HG03432 (cell line): Measurements from ENCODE around the gene SUPT4H1.

ENCODE experiments used
- ATAC-seq: cut with Tn5 transposase; IDR thresholded peaks from one replicate; pipeline ENCODE4 v1.9.1; 2021; ENCODE audit warnings: mild to moderate bottlenecking, moderate library complexity; ENCODE audit not compliant: unreplicated experiment

The SUPT4H1 gene

GRCh38 chr17:58381124-58382035, 29.4 kb upstream of the SUPT4H1 start:
- ATAC-seq: no peak

GRCh38 chr17:58380207-58381123, 28.5 kb upstream of the SUPT4H1 start:
- ATAC-seq: no peak

GRCh38 chr17:58379511-58379824, 27.5 kb upstream of the SUPT4H1 start:
- ATAC-seq: no peak

GRCh38 chr17:58378733-58379510, 26.9 kb upstream of the SUPT4H1 start:
- no peak for ATAC-seq

- ATAC-seq: no peak
Measured at GRCh38 chr17:58377661-58378060, 25.7 kb upstream of the SUPT4H1 start.

GRCh38 chr17:58377093-58377601, 25.1 kb upstream of the SUPT4H1 start:
- ATAC-seq: no peak

GRCh38 chr17:58376472-58377000, 24.5 kb upstream of the SUPT4H1 start:
- ATAC-seq: no peak

GRCh38 chr17:58375811-58376210, 23.8 kb upstream of the SUPT4H1 start:
- ATAC-seq: no peak

- no peak for ATAC-seq
Measured at GRCh38 chr17:58375256-58375655, 23.3 kb upstream of the SUPT4H1 start.

- ATAC-seq: no peak
Measured at GRCh38 chr17:58373923-58374322, 21.9 kb upstream of the SUPT4H1 start.

- ATAC-seq: no peak
Measured at GRCh38 chr17:58373003-58373402, 21.0 kb upstream of the SUPT4H1 start.

GRCh38 chr17:58371300-58371950, 19.4 kb upstream of the SUPT4H1 start:
- ATAC-seq: no peak

- no peak for ATAC-seq
Measured at GRCh38 chr17:58370716-58371115, 18.7 kb upstream of the SUPT4H1 start.

GRCh38 chr17:58370309-58370708, 18.3 kb upstream of the SUPT4H1 start:
- no peak for ATAC-seq

GRCh38 chr17:58369214-58370031, 17.4 kb upstream of the SUPT4H1 start:
- ATAC-seq: no peak

- no peak for ATAC-seq
Measured at GRCh38 chr17:58368860-58369213, 16.8 kb upstream of the SUPT4H1 start.

GRCh38 chr17:58367461-58367860, 15.5 kb upstream of the SUPT4H1 start:
- ATAC-seq: no peak

GRCh38 chr17:58365980-58366595, 14.1 kb upstream of the SUPT4H1 start:
- no peak for ATAC-seq
